NCI-H1092 (cell line): ENCODE results near the gene ARMC9.

Experiments used
- DNase-seq: peaks from one replicate; lab custom pipeline; 2025; lab: John Stamatoyannopoulos, UW

Gene ARMC9

DNA sequence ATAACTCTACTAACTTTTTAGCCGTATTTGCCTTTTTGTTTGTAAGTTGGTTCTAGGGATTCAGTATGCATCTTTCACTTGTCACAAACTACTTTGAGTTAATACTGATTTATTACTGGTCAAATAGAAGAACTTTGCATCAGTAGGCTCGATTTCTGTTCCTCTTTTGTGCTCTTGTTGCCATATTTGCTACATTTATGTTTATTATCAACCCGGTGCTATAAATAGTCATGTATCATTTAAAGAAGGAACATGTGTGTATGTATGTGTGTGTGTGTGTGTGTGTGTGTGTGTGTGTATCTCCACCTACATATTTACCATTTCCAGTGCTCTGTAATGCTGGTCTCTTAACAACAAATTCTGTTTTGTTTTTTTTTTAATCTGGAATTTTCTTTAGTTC is 117.5 kb downstream of the ARMC9 start:
- DNase-seq, result no peak

DNA sequence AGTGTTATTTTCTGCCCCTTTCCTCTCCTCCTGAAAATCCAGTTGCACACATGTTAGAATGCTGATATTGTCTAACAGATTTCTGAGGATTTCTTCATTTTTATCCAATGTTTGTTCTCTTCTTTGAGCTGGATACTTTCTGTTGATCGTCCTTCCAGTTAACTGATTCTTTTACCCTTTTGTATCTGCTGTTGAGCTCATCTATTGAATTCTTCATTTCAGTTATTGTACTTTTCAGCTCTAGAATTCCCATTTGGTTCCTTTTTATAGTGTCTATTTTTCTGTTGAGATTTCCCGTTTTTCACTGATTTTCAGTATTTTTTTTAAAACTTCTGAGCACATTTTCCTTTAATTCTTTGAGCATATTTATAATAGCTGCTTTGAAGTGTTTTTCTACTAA is 119.1 kb downstream of the ARMC9 start:
- DNase-seq, result no peak

DNA sequence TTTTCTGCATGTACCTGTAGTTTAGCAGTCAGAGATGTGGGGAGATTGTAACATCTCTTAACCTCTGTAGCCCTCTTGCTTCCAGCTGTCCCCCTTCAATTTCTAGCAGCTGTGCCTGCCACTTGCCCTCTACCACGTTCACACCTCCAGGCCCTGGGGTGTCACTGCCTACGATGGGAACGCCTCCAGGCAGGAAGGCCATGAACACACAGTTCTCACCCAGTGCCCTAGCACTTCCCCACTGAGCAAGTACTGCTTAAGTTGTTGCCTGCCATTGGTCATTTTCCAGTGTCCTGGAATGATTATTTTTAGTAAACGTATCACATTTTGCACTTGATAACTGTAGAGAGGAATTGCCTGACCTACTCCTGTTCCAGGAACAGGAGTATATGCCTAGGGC is 120.0 kb downstream of the ARMC9 start:
- DNase-seq, result no peak

- DNase-seq, result no peak
Measured at GRCh38 chr2:231318954-231319353, 120.5 kb downstream of the ARMC9 start.

GRCh38 chr2:231319867-231320266 is 121.4 kb downstream of the ARMC9 start:
- DNase-seq, result no peak

DNA sequence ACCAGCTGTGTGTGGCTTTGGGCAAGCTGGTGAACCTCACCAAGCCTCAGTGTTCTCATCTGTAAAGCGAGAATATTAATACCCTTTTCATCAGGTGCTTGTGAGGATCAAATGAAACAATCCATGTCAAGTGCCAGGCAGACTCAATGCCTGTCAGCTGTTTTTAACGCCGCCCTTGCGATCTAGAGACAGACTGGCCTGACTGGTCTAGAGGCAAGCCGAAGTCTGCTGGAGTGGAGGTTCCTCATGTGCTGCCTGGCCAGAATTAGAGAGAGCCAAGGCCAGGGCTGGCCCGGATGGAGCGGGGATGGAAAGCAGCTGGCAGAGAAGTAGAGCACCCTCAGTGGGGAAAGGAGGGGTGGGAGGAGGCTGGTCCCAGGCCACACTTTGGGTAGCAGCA is 122.6 kb downstream of the ARMC9 start:
- no peak for DNase-seq

DNA sequence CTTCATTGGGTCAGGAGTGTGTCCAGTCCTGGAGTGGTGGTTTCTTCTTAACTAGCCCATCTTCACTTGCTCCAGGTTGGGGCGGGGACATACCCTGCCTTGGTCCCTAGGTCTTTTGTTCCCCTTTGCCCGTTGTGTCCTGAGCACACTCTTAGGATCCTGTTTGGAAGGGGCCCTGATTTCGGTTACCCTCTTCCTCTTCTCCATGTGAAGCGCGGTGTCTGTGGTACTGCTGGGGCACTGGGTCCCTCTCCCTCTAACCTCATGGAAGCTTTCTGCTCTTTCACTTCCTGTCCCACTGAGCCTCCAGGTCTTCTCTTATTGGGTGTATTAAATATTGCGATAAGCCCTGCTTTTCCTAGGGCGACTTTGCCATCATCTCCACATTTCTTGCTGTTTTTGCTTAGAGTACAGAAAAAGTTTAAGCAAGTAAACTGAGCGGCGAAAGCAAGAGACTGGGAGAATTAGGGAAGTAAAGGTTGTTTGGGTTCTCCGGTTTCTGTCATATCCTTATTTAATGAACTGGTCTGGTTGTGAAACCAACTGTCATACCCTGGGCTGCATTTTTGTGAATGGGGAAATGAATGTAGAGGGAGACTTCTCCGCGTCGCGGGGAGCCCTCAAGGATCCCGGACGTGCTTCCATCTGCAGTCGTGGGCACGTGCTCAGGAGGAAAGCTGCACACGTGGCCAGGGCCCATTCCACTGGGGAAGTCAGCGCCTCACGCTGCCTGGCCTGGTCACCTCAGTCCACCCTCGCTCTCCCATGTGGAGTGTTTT is 123.3 kb downstream of the ARMC9 start:
- DNase-seq, result no peak

- DNase-seq, result no peak
Measured at GRCh38 chr2:231323316-231323715, 124.9 kb downstream of the ARMC9 start.

DNA sequence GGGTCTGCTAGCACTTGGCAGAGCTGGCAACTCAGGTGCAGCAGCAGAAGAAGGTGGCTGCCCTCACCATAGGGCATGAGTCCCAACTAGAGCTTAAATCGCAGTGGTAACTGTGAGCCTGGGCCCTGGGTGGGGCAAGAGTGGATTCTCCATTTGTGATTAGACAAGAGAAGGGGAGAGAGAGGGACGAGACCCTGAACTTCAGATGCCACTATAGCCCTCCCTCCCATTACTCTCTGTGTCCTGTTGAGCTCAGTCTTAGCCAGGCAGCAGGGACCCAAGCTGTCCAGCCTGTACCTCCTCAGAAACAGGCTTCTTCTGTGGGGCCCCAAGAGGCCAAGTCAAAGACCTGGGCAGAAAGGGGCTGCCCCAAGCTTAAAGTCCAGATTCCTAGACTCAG is 127.4 kb downstream of the ARMC9 start:
- no peak for DNase-seq

- no peak for DNase-seq
Measured at GRCh38 chr2:231326404-231326803, 128.0 kb downstream of the ARMC9 start.

GRCh38 chr2:231330311-231330710 is 131.9 kb downstream of the ARMC9 start:
- DNase-seq, result no peak

GRCh38 chr2:231331533-231331932 is 133.1 kb downstream of the ARMC9 start:
- DNase-seq, result no peak

DNA sequence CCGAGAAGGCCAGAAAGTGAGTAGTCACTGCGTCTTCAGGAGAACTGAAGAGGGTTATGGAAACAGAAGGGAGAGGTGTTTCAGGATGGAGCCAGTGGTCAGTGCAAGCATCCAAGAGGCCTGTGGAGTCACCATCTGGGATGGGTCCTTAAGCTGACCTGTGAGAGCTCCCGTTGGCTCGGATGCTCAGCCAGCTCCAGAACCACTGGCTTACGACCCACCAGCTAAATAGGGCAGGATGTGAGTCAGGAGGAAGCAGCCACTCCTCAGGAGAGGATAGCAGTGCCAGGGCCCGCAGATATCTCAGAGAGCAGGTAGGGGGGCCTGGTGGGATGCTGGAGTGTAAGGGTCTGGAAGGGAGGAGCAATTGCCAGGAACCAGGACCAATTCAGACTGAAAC is 134.0 kb downstream of the ARMC9 start:
- DNase-seq, result no peak

DNA sequence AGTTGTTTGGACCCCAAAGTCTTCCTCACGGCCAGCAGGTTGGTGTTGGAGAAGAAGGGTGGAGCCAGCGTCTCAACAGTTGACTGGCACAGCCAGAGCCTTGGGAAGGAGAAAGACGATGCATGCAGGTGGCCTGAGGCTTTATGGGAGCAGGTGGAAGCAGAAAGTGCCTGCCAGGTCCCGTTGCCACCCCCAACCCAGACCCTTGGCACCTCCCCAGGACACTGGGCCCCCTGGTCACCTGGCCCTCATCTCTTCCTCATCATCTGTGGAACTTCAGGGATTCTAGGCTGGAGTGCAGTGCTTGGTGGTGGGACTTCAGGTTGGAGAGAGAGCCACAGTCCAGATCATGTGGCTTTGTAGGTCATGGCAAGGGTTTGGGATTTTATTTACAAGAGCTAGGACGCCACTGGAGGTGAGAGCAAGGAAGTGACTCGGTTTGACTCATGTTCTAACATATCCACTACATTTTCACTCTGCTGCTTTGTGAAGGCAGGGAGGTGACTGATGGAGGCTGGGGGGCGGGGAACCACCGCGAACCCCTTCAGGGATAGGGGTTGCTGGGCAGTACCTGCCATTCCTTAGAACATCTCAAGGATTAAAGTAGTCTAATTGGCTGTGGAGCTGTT is 134.6 kb downstream of the ARMC9 start:
- DNase-seq, result no peak

DNA sequence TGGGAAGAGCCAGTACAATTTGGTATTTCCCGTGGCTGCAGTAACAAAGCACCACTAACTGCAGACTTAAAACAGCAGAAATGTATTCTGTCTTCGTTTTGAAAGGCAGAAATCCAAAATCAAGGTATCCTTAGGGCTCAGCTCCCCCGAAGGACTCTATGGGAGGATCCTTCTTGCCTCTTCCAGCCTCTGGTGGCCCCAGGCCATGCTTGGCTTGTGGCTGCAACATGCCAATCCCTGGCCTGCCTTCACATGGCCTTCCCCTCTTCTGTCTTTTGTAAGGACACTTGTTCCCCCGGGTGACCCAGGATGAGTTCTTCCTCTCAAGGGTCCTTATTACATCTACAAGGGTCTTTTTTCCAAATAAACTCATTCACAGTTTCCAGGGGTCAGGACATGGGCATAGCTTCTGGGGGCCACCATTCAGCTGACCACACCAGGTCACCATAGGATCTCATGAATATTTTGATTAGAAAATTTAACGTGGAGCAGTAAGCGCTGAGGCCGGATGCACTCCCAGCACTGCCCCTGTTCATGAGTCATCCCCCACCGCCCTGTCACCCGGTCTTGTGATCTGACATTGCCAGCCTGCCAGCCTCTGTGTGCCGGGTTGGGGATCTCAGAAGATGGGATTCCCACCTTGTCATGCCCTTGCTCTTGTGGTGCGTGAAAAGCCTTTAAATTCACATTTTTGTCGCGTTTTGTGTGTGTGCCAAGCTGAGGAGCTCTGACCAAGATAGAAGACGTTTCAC is 135.9 kb downstream of the ARMC9 start:
- no peak for DNase-seq

DNA sequence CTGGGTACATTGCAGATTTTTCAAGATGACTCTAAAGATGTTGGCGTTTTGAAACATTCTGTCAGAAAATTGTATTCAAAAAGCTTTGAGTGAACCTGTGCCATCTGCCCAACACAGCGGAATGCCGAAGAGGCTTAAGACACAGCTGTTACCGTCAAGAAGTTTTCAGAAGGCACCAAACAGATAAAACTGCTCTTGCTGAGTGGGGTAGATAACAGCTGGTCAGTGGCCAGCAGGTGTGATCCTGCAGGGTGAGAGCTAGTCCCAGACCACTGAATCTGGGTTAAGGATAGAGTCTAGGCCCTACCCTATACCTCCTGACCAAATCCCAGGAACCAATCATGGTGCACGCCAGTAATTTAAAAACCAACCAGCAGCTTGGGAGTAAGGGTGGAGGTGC is 136.6 kb downstream of the ARMC9 start:
- DNase-seq, result no peak

GRCh38 chr2:231335591-231335990 is 137.2 kb downstream of the ARMC9 start:
- DNase-seq, result no peak

- DNase-seq, result no peak
Measured at GRCh38 chr2:231336236-231336635, 137.8 kb downstream of the ARMC9 start.

DNA sequence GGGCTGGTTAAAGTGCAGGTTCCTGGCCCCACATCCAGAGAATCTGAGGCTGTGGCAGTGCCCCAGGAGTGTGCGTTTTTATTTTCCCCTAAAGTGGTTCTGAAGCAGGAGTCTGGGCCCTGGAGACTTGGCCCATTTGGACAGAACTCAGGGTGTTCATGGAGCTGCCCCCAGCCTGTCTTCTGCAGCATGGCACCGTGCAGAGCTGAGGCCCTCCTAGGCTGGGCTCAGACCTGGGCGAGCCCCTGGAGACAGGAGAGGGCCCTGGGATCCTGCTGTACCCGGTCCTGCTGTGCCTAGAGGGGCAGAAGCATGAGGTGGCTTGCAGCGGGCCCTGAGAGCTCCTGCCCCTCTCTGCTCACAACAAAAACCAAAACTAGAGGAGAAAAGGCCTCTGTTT is 138.3 kb downstream of the ARMC9 start:
- no peak for DNase-seq

- no peak for DNase-seq
Measured at GRCh38 chr2:231337807-231338759, 139.7 kb downstream of the ARMC9 start.

GRCh38 chr2:231339316-231339715 is 140.9 kb downstream of the ARMC9 start:
- no peak for DNase-seq

GRCh38 chr2:231341100-231341499 is 142.7 kb downstream of the ARMC9 start:
- no peak for DNase-seq
